Stimulated activated CD8-positive, alpha-beta memory T cell treated with anti-CD3 and anti-CD28 coated beads, Interleukin-12 subunit alpha, Interleukin-12 subunit beta, amount 100 ng/mL, for 4 hours (primary cell): Measurements from ENCODE around the gene PAFAH1B2.

Experiments used
- DNase-seq: peaks from one replicate; pipeline ENCODE4 v3.0.0-alpha.2; 2020; ENCODE audit warnings: low read depth

PAFAH1B2 gene

DNA sequence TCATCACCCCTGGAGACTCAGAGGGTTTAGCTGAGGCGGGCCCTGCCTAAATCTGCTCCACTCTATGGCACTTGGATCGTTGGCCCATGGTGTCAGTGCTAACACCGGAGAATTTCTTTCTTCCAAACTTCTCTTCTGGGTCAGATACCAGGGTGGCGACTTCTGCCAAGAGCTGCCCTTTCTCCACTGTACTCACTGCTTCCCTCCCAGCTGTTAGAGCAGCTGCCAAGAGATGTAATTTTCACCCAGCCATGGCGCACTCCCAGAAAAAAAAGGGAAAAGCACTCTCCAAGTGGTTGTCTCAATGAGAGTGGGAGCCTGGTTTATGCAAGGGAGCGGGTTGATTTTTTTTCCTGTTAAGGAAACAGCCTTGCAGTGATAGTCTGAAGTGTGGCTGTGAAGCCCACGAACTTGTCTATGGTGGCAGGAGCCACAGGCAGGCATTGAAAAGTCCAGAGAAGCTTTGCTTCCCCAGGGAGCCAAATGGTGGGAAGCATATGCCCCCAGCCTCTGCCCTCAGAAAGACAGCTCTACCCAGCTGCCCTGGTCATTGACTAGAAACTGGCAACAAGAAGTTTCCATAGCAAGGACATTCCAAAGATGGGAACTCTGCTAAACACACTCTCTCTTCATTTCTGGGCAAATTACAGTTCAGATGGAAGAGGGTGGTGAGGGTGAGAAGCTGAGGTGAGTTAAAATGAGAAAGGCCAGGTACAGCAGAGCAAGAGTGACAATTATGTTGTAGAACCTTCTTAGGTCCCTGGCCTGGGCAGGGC, 77.1 kb downstream of the PAFAH1B2 start:
- no peak for DNase-seq

DNA sequence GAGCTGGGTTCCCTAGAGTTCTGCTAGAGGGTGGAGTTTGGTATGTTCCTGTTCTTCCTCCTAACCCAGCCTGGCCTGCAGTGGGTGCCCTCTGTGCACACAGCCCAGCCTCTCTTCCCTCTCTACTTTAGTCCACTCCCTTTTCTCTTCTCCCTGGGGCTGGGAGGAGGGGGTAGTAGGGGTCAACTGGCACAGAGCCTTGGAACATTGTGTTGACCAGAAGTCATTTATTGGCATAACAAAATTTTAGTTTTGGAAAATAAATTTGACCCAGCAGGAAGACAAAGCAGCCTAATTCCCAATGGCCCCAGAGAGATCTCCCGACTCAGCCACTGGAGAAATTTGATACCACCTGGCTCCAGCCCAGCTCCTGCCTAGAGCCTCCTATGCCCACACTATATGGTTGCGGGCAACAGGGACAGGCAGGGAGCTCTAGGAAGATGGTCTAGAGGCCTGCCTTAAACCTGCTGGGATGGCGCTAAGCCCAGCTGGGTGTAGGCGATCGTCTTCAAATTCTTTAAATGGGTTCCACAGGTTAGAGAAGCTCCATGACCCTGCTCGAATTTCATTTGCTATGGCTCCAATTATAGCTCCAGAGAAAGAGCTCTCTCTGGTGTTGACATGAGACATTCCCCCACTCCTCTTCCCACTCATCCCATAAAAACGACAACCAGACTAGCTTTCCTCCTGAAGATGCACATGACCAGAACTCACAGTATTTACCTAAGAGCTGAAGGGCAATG, 77.9 kb downstream of the PAFAH1B2 start:
- no peak for DNase-seq

- no peak for DNase-seq
Measured at GRCh38 chr11:117222991-117223740, 79.1 kb downstream of the PAFAH1B2 start.

GRCh38 chr11:117223741-117224689, 79.9 kb downstream of the PAFAH1B2 start:
- DNase-seq: no peak

DNA sequence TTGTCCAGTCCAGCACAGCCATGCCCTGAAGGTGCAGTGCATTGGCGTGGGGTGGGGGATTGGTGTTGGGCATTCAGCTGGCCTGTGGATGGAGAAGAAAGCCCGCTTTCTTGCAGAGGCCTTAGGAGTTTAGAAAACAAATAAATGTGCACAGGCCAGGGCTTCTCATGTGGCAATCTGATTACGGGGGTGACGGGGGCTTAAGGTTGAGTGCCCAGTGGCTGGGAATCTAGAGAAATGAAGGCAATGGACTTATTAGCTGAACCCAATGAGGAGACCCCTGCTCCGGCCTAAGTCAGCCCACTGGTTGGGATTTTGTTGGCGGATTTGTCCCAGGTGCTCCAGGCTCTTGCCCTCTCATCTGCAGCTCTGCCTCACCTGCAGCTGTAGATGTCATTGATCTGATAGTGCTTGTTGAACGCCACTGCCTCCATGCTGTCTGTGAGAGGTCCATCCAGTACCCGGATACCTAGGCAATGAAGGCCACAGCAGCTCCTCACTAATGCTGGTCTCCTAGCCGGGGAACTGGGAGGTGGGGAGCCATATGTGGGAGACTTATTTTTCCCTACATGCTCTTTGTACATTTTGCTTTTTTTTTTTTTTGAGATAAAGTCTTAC, 81.6 kb downstream of the PAFAH1B2 start:
- no peak for DNase-seq
